ENCODE results near the gene TGFB2. TPM values are rescaled to one million over a fixed set of nuclear protein-coding genes. Genes with fewer than 3 reads are reported as not detected.

Gene TGFB2
- total RNA-seq, 1 experiment from 2014 or later, result 2.5 TPM

DNA sequence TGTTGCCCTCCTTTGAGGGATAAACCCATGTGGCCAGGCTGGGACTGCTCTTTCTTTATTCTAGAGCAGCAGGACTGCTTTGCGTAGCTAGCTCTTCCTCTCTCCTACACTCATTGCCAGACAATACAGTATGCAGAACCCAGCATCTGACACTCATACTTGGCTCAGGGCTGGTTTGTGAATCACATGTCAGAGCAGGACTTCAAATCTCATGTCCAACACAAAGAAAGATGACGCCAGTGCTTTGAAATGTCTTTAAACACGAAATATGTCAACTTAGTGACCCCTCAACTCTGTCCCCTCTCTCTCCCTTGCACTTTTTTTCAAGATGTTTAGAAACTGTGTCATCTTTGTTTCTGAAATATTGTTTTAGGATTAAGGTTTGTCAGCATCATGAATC lies 135.0 kb downstream of the TGFB2 start:
- Mint-ChIP-seq H3K4me3 (no peak overlapping the region), H3K27me3 (ENCODE audit: low read depth) (no peaks in the 10 kb centered on the region; the same call in 1 of the 2 replicates), H3K36me3 (no peaks in the 10 kb centered on the region), H3K9me3 (no peaks in the 10 kb centered on the region), H3K4me1 (no peaks in the 10 kb centered on the region), H3K27ac (no peak overlapping the region)
- DNase-seq (ENCODE audit: low spot score) (no peak), ATAC-seq (no peak)
- TF ChIP-seq JAZF1 (CRISPR knock-in tag; IDR thresholded peaks at IDR 0.05) (no peak), CREB1 (CRISPR knock-in tag; IDR thresholded peaks at IDR 0.05) (no peak)
- TF ChIP-seq, protein P1, sequence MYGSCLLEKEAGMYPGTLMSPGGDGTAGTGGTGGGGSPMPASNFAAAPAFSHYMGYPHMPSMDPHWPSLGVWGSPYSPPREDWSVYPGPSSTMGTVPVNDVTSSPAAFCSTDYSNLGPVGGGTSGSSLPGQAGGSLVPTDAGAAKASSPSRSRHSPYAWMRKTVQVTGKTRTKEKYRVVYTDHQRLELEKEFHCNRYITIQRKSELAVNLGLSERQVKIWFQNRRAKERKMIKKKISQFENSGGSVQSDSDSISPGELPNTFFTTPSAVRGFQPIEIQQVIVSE (CRISPR knock-in tag; IDR thresholded peaks at IDR 0.05; ENCODE audit: borderline replicate concordance), result no peak
- POLR2A ChIA-PET, result no interaction called here
- CTCF ChIA-PET, result no interaction called here

GRCh38 chr1:218480588-218481099 lies 135.5 kb downstream of the TGFB2 start:
- TF ChIP-seq PRRX2 (CRISPR knock-in tag; IDR thresholded peaks at IDR 0.05) (no peak), ETV6 (CRISPR knock-in tag; IDR thresholded peaks at IDR 0.05) (no peak), ZNF121 (CRISPR knock-in tag; IDR thresholded peaks at IDR 0.05) (no peak), GTF2I (CRISPR knock-in tag; conservative IDR thresholded peaks at IDR 0.05) (no peak), FOXK1 (CRISPR knock-in tag; IDR thresholded peaks at IDR 0.05) (no peak)
- TF ChIP-seq, protein P2, sequence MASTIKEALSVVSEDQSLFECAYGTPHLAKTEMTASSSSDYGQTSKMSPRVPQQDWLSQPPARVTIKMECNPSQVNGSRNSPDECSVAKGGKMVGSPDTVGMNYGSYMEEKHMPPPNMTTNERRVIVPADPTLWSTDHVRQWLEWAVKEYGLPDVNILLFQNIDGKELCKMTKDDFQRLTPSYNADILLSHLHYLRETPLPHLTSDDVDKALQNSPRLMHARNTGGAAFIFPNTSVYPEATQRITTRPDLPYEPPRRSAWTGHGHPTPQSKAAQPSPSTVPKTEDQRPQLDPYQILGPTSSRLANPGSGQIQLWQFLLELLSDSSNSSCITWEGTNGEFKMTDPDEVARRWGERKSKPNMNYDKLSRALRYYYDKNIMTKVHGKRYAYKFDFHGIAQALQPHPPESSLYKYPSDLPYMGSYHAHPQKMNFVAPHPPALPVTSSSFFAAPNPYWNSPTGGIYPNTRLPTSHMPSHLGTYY (CRISPR knock-in tag; IDR thresholded peaks at IDR 0.05), result no peak
- TF ChIP-seq, protein P3, sequence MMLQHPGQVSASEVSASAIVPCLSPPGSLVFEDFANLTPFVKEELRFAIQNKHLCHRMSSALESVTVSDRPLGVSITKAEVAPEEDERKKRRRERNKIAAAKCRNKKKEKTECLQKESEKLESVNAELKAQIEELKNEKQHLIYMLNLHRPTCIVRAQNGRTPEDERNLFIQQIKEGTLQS (CRISPR knock-in tag; conservative IDR thresholded peaks at IDR 0.05), result no peak
- no peaks in the 10 kb centered on the region; the same call in 1 of the 2 replicates for H3K27me3 Mint-ChIP-seq (ENCODE audit: low read depth)
- ATAC-seq (no peak), DNase-seq (ENCODE audit: low spot score) (no peak)
- ChIA-PET CTCF (no interaction called here), POLR2A (no interaction called here)
- no peaks in the 10 kb centered on the region for H3K4me1 Mint-ChIP-seq
- no peaks in the 10 kb centered on the region for H3K36me3 Mint-ChIP-seq
- no peaks in the 10 kb centered on the region for H3K9me3 Mint-ChIP-seq
- no peak overlapping the region for H3K4me3 Mint-ChIP-seq
- no peak overlapping the region for H3K27ac Mint-ChIP-seq

DNA sequence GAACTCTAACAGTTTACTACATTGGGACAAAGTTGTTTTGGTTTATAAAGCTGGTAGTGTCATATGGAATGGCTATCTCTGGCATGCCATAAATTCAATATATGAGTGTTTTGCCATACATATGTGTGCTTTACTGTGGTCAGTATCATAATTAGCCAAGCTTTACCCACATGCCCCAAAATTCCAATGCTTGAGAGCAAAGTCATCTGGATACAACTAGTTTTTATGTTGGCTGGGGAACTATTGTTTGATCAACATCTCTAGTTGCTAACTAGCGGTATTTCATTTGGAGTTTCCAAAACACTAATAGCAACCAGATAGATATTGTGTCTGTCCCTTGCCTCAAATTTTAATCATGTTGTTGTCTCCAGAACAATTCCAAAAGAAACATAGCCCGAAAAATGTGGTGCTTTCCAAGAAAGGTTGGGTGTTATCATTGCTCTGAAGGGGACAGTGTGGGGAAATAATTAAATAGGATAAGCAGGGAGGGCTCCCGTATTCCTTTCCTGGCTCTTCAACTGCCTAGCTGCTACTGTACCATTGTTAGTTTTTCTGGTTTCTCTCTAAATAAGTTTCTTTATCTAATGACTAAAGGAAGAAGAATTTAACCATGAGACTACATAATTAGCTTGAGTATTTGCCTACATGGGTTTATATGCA lies 136.1 kb downstream of the TGFB2 start:
- Mint-ChIP-seq H3K27ac (no peak overlapping the region), H3K4me1 (no peaks in the 10 kb centered on the region), H3K4me3 (no peak overlapping the region), H3K36me3 (no peaks in the 10 kb centered on the region), H3K27me3 (ENCODE audit: low read depth) (no peaks in the 10 kb centered on the region; the same call in 1 of the 2 replicates), H3K9me3 (no peaks in the 10 kb centered on the region)
- TF ChIP-seq PREB (CRISPR knock-in tag; IDR thresholded peaks at IDR 0.05; ENCODE audit: borderline replicate concordance), result no peak
- ATAC-seq (no peak), DNase-seq (ENCODE audit: low spot score) (no peak)
- ChIA-PET POLR2A (no interaction called here), CTCF (no interaction called here)

GRCh38 chr1:218482683-218483082 lies 137.5 kb downstream of the TGFB2 start:
- H3K27me3 Mint-ChIP-seq (ENCODE audit: low read depth), result no peaks in the 10 kb centered on the region
- DNase-seq (ENCODE audit: low spot score), result no peak
- TF ChIP-seq MAX (CRISPR knock-in tag; IDR thresholded peaks at IDR 0.05), result no peak
- TF ChIP-seq KAT7 (CRISPR knock-in tag; IDR thresholded peaks at IDR 0.05; ENCODE audit: borderline replicate concordance), result no peak
- no peaks in the 10 kb centered on the region for H3K9me3 Mint-ChIP-seq
- ChIA-PET CTCF (no interaction called here), POLR2A (no interaction called here)
- H3K4me3 Mint-ChIP-seq, result no peak overlapping the region
- no peaks in the 10 kb centered on the region for H3K36me3 Mint-ChIP-seq
- H3K4me1 Mint-ChIP-seq, result no peaks in the 10 kb centered on the region
- no peak for ATAC-seq
- no peak overlapping the region for H3K27ac Mint-ChIP-seq

Measured in WTC11 (cell line).